IPS DF 6.9 (cell line): ENCODE results near the gene EEFSEC.

ENCODE experiments used
- DNase-seq: peaks from one replicate; pipeline ENCODE4 v3.0.0-alpha.2; 2013; ENCODE audit warnings: low read depth, low spot score
- H3K27ac ChIP-seq: one replicate; pipeline ENCODE4 v1.5.1; 2013; ENCODE audit warnings: low read length, control low read depth
- H3K27me3 ChIP-seq: 2 replicates; pipeline ENCODE4 v1.6.1; 2013; ENCODE audit warnings: mild to moderate bottlenecking, low read length; ENCODE audit not compliant: control insufficient read depth, insufficient read depth
- H3K36me3 ChIP-seq: 2 replicates; pipeline ENCODE4 v1.6.1; 2013; ENCODE audit warnings: low read length; ENCODE audit not compliant: control insufficient read depth, insufficient read depth
- H3K4me1 ChIP-seq: 2 replicates; pipeline ENCODE4 v1.6.1; 2013; ENCODE audit warnings: low read length; ENCODE audit not compliant: control insufficient read depth, insufficient read depth
- H3K4me3 ChIP-seq: 2 replicates; pipeline ENCODE4 v1.5.1; 2013; ENCODE audit warnings: mild to moderate bottlenecking, low read length
- H3K9me3 ChIP-seq: 2 replicates; pipeline ENCODE4 v1.6.1; 2013; ENCODE audit warnings: low read length, inconsistent platforms; ENCODE audit not compliant: control insufficient read depth, insufficient read depth
- WGBS: extraction: QIAGEN DNeasy Blood & Tissue Kit; methylation state at CpG from one replicate; pipeline ENCODE4 v1.1.7; 2013; ENCODE audit warnings: mixed read lengths, missing lambda C conversion rate; ENCODE audit not compliant: insufficient read length, insufficient coverage; 5-methylcytosine and 5-hydroxymethylcytosine counted together

The EEFSEC gene

DNA sequence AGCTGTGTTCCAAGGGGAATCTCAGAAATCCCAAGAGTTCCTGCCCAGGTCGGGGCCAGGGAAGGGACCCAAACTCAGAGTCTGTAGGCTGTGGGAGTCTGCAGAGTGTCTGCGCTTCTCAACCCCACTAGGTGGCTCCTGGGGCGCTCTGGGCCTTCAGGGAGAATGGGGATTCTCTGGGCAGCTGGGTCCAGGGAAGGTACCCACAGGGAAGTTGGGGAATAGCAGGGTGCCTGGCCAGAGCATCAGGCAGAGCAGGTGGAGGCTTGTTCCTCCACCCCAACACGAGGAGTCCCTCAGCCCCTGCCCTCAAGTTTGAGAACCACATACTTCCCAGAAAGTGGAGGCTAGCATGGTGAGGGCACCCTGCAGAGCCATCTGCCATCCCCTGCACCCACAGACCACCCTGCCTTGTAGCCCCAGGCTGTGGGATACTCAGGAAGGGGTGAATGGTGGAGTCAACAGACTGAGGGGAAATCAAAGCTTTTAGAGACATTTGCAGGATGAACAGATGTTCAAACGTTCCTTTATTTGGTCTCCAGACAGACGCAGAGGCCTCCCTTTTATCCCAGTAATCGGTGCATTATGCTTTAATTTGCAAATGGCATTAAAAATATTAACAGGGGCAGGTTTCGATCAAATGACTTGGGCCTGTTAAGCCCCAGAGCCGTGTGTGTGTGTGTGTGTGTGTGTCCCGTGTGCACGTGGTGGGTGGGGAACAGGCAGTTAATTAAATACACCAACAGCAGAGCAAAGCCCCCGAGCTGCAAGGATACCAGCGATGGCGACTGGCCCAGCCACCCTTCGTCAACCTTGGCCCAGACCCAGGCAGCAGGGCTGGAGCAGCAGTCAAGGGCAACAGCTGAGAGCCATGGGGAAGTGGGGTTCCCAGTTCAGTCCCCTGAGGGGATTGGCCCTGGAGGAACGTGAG, 255.7 kb downstream of the EEFSEC start:
- no peaks in the 10 kb centered on the region for H3K9me3 ChIP-seq
- H3K27ac ChIP-seq, result no peak overlapping the region
- H3K4me3 ChIP-seq, result no peak overlapping the region
- H3K36me3 ChIP-seq, result no peaks in the 10 kb centered on the region
- H3K4me1 ChIP-seq, result peaks cover 7% of the 10 kb centered on the region; the same call in 1 of the 2 replicates
- no peak for DNase-seq
- WGBS, result no CpG with 5 or more reads among the region's 16 CpGs
- H3K27me3 ChIP-seq, result no peaks in the 10 kb centered on the region

GRCh38 chr3:128409624-128410581, 256.6 kb downstream of the EEFSEC start:
- Histone ChIP-seq H3K27me3 (no peaks in the 10 kb centered on the region), H3K27ac (no peak overlapping the region), H3K4me3 (no peak overlapping the region), H3K9me3 (no peaks in the 10 kb centered on the region), H3K36me3 (no peaks in the 10 kb centered on the region), H3K4me1 (peaks cover 7% of the 10 kb centered on the region; the same call in 1 of the 2 replicates)
- no CpG with 5 or more reads among the region's 18 CpGs for WGBS
- DNase-seq, result no peak

GRCh38 chr3:128410669-128411573, 257.6 kb downstream of the EEFSEC start:
- no CpG with 5 or more reads among the region's 29 CpGs for WGBS
- Histone ChIP-seq H3K36me3 (no peaks in the 10 kb centered on the region), H3K4me3 (no peak overlapping the region), H3K27me3 (no peaks in the 10 kb centered on the region), H3K9me3 (no peaks in the 10 kb centered on the region), H3K27ac (no peak overlapping the region), H3K4me1 (peaks cover 7% of the 10 kb centered on the region; the same call in 1 of the 2 replicates)
- DNase-seq, result no peak

GRCh38 chr3:128411574-128412064, 258.3 kb downstream of the EEFSEC start:
- H3K4me1 ChIP-seq, result peaks cover 7% of the 10 kb centered on the region; the same call in 1 of the 2 replicates
- no peaks in the 10 kb centered on the region for H3K36me3 ChIP-seq
- no peak overlapping the region for H3K27ac ChIP-seq
- H3K9me3 ChIP-seq, result no peaks in the 10 kb centered on the region
- no CpG with 5 or more reads among the region's 18 CpGs for WGBS
- no peak overlapping the region for H3K4me3 ChIP-seq
- H3K27me3 ChIP-seq, result no peaks in the 10 kb centered on the region
- no peak for DNase-seq

DNA sequence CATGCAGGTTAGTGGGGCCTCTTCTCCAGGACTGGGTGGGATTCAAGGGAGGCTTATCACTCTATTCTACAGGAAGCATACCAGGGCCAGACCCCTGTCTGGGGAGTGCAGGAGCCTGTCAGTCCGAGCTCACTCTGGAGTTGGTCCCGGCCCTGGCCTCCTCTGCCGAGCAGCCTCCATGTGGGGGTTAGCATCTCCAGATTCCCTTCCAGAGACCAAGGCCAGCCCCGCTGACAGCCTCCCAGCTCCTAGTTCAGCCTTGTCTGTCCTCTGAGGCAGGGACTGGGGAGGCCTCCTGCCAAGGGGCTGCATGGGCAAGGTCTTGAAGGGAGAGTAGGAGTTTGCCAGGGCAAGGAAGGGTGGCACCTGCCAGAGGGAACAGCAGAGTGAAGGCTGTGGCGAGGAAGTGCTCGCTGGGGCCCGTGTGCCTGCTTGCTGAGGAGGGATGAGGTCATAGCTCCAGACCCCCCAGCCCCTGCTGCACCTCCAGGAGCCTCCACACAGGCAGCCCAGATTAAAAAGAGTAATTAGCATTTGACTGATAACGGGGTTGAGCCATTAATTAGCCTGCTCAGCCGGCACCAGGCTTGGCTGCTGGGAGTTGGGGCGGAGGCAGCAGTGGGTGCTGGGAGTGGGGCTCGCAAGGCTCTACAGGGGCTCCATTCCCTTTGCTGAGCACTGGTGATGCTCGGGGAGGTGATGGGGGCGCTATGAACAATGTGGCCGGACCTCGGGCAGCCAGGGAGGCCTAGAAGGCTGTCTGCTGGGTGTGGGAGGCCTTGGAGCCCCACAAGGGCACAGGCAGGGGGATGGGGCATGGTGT, 259.1 kb downstream of the EEFSEC start:
- Histone ChIP-seq H3K4me3 (no peak overlapping the region), H3K27ac (no peak overlapping the region), H3K9me3 (no peaks in the 10 kb centered on the region), H3K36me3 (no peaks in the 10 kb centered on the region), H3K4me1 (peaks cover 7% of the 10 kb centered on the region; the same call in 1 of the 2 replicates), H3K27me3 (no peaks in the 10 kb centered on the region)
- no peak for DNase-seq
- WGBS, result no CpG with 5 or more reads among the region's 15 CpGs

- no peak overlapping the region for H3K27ac ChIP-seq
- DNase-seq, result no peak
- WGBS, result no CpG with 5 or more reads among the region's 8 CpGs
Measured at GRCh38 chr3:128413003-128413370, 259.7 kb downstream of the EEFSEC start.

GRCh38 chr3:128413413-128414205, 260.3 kb downstream of the EEFSEC start:
- Histone ChIP-seq H3K36me3 (no peaks in the 10 kb centered on the region), H3K27ac (no peak overlapping the region), H3K4me1 (peaks cover 7% of the 10 kb centered on the region; the same call in 1 of the 2 replicates), H3K9me3 (no peaks in the 10 kb centered on the region), H3K4me3 (no peak overlapping the region), H3K27me3 (no peaks in the 10 kb centered on the region)
- no CpG with 5 or more reads among the region's 24 CpGs for WGBS
- no peak for DNase-seq

More at GRCh38 chr3:128413003-128413370, 259.7 kb downstream of the EEFSEC start:
- Histone ChIP-seq H3K27me3 (no peaks in the 10 kb centered on the region), H3K9me3 (no peaks in the 10 kb centered on the region), H3K36me3 (no peaks in the 10 kb centered on the region), H3K4me1 (peaks cover 7% of the 10 kb centered on the region; the same call in 1 of the 2 replicates), H3K4me3 (no peak overlapping the region)

DNA sequence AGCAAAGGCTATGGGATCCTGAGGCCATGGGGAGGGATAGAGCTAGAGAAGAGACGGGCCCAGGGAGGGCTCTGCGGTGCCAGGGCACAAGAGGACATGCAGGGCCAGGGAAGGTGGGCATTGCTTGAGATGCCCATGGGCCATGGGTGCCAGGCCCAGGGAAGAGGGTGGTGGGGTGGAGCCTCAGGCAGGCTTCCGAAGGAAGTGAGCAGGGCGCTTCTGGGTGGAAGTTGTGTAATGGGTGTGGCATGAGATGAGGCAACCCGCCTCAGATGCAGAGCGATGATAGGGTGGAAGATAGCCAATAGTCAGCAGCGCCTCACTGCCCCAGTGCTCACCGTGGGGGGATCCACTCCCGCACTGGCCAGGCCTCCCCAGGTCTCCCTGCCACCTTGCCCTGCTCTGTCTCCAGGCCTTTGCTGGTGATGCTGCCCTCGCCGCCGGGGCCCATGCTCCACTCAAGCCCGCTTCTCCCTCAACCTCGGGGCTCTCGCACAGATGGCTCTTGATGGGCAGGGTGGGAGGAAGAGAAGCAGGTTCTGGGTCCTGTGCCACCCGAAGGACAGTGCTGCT, 262.0 kb downstream of the EEFSEC start:
- Histone ChIP-seq H3K9me3 (no peaks in the 10 kb centered on the region), H3K36me3 (no peaks in the 10 kb centered on the region), H3K27me3 (no peaks in the 10 kb centered on the region), H3K4me3 (no peak overlapping the region), H3K27ac (no peak overlapping the region), H3K4me1 (peaks cover 8% of the 10 kb centered on the region)
- no peak for DNase-seq
- no CpG with 5 or more reads among the region's 16 CpGs for WGBS
